HG03196 (cell line): ENCODE data around the gene SHE.
"Not testable (repeated sequence)": the region's sequence is repeated elsewhere in the genome, so short reads cannot be mapped to it uniquely, and the experiment has no call there.

Experiments used
- ATAC-seq: cut with Tn5 transposase; IDR thresholded peaks from one replicate; pipeline ENCODE4 v1.9.1; 2021; ENCODE audit not compliant: unreplicated experiment

The SHE gene

GRCh38 chr1:154502066-154502743, at the start of gene SHE, which contains the start of gene TDRD10:
Gene SHE, minus strand, starts transcription at chr1:154502412. Its CDS starts 386 bp downstream, at chr1:154502026.
Gene TDRD10, plus strand, starts transcription at chr1:154502219. Its CDS starts 4,685 bp downstream, at chr1:154506904.
- no peak for ATAC-seq

DNA sequence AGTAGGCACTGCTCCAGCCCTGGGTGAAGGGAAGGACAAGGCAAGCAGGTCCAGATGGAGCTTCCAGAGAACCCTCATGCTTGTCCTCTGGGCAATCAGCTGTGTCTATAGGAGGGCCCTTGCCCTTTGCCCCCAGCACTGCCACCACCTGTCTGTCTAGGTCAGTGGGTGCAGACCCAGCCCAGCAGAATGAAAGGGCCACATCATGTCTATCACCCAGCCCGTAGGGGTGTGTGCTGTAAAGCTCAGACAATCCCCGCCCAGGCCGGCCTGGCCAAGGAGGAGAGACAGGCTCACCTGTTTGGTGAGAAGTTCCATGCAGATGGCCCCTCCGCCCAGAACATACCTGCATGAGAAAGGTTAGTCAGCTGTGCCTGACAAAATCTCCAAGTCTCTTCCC, 49.3 kb upstream of the SHE start:
- ATAC-seq: no peak

DNA sequence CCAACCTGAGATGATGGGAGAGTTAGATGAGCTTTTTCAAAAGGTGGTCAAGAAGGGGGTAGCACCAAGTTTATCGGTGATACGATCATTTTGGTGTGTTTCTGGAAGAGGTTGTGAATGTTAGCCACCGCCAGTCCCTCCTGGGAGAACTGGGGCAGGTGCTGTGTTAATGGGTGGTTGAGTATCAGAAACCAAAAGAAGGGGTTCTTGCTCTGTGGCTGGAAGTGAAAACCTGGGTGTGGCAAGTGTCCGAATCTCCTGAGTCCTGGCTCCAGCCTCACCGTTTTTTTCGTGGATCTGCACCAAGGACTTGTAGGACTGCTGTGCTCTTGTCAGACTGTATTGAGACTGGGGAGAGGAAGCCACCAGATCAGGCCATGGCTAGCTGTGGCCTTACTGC, 48.4 kb upstream of the SHE start:
- no peak for ATAC-seq

GRCh38 chr1:154550070-154550469, 47.9 kb upstream of the SHE start:
- no peak for ATAC-seq

- ATAC-seq: no peak
These were observed 47.1 kb upstream of the SHE start for GRCh38 chr1:154549202-154549770.

DNA sequence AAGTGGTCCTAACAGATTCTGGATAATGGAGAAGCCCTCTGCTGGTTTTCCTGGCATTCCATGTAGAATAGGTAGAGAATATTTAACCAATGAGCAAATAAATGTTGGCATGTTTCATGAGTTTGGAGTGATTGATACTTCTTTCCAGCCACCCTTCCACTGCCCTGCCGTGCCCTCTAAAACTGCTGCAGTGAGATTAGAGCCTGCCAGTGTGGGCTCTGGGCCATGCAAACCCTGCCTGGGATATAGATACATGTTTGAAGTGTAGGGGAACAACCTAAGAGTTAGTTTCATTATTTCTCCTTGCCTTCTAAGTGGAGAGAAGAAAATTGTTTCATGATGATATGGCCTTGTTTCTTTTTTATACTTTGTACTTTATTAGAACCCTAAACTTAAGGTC, 45.8 kb upstream of the SHE start:
- no peak for ATAC-seq

DNA sequence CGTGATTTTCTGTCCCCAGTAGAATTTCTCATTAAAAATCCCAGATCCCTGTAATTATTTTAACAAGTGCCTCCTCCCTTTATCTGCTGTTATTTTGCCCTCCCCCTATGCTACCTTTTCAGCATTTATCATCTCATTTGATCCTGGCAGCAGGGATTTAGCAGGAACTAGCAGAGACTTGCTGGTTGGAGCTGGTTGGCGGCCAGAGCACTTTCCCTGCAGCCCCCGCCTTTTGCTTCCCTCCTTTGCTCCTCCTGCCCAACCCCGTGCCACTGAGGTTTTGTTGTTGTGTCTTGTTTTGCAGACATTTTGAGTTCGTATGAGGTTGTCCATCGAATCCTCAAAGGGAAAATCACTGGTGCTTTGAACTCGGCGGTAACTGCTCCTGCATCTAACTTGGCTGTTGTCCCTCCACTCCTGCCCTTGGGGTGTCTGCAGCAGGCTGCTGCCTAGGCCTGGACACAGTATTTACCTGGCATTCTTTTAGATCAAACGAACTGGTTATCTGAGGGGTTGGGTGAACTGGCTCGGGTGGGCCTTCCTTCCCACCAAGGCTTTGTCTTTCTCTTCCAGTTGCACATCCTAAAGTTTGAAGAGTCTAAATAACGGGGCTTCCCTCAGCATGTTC, 45.0 kb upstream of the SHE start:
- ATAC-seq: no peak

DNA sequence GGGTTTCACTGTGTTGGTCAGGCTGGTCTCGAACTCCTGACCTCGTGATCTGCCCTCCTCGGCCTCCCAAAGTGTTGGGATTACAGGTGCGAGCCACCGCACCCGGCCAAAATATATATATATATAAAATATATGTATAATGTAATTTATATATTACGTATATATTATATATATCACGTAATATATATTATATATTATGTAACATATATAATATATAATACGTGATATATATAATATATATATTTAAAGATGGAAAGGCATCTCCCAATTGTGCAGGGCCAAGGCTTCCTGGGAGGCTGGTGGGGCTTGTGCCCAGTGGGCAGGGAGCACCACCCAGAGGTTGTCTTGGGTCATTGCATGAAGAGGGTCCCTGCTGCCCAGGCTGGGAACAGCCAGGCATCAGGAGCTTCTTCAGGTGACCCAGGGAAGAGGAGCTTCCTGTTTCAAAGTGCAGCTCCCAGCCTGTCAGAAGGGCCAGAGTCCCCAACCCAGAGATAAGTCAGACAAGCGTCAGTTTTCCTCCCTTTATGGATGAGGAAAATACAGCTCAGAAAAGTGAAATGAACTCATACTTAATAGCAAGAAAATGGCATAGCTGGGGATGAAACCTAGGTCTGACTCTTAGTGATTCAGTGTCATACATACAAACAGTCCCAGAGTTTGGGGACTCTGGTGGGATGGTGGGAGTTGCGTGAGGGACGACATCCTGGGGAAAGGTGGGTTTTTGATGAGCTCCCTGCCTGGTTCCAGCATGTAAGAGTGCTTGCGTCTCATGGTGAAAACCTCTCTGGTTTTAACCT, 44.3 kb upstream of the SHE start:
- ATAC-seq: no peak

GRCh38 chr1:154541231-154541630, 39.0 kb upstream of the SHE start:
- no peak for ATAC-seq

DNA sequence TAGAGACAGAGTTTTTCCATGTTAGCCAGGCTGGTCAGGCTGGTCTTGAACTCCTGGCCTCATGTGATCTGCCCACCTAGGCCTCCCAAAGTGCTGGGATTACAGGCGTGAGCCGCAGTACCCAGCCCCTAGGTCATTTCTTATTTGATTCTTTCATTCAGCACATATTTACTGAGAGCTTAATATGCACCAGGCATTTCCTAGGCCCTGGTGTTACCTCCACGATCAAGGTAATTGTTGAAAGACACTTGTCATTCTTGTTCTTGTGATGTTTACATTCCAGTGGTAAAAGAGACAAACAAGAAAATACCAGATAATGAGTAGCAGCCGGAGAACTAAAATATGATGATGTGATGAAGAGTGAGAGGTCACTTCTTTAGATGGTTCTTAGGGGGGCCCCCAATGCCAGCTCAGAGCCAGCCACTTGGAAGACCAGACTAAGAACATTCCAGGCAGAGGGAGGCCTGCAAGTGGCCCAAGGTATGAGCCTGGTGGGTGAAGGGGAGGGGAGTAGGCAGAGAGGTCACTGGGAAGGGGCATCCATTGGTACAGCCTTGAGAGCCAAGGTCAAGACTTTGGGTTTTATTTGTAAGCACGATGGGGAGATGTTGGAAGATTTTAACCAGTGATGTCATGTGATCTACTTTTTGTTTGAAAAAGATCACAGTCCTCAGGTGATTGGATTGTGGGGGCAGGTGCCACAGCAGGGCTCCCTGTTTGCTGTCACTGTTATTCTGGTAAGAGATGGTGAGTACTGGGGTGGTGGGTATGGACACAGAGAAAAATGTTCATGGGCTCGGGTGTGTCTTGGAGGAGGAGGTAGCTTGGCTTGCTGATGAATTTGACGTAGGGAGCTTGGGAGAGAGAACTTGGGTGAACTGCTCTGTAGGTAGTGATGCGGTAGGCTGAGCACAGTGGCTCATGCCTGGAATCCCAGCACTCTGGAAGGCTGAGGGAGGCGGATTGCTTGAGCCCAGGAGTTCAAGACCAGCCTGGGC, 37.6 kb upstream of the SHE start:
- ATAC-seq: no peak

DNA sequence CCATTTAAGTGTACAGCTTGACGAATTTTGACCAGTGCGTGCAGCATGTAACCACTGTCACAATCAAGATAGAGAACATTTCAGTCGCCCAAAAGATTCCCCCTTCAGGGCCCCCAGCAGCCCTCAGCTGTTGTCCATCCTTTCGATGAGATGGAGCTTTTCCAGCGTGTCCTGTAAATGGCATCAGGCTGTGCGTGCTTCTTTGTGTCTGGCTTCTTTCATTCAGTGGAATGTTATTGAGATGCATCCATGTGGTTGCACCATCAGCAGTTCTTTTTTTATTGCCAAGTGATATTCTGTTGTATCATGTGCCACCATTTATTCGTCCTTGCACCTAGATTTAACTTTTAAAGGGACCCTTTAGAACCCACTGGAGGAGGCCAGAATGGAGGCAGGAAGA, 34.4 kb upstream of the SHE start:
- ATAC-seq: no peak

DNA sequence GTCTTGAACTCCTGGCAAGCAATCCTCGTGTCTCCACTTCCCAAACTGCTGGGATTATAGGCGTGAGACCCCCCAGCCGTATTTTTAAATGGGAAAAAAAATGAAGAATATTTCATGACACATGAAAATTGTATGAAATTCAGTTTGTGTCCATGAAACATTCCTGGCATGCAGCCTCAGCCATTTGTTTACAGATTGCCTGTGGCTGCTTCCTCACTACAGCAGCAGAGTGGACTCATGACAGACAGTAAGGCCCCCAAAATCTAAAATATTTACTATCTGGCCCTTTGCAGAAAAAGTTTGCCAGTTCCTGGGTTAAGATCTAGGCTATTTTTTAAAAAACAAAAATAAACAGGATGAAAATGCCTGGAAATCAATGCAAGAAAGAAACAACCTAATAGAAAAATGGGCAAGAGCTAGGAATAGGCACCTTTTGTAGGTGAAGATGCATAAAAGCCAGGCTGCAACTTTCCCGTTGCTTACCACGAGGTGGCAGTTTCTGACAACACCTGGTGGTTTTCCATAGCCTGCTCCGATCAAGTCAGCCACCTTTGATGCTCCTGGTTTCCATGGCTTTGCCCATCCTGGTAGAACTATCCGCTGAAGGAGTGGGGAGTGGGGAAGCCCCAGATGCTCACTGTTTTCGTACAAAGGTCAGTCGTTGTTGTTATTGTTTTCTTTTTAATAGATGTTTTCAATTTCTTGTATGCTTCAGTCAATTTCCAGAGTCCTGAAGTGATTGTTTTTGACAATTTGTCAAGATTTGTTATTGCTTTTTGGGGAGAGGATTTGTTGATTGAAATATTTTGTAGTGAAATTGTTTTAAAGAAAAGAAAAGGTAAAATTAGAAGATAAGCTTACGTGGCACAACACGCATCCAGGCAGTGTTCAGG, 32.0 kb upstream of the SHE start:
- ATAC-seq: no peak

DNA sequence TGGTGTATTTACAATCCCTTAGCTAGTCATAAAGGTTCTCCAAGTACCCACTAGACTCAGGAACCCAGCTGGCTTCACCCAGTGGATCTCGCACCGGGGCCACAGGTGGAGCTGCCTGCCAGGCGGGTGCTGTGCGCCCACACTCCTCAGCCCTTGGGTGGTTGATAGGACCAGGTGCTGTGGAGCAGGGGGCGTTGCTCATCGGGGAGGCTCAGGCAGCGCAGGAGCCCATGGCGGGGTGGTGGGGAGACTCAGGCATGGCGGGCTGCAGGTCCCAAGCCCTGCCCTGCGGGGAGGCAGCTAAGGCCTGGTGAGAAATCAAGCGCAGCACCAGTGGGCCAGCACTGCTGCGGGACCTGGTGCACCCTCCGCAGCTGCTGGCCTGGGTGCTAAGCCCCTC, 29.7 kb upstream of the SHE start:
- ATAC-seq: not testable (repeated sequence)

DNA sequence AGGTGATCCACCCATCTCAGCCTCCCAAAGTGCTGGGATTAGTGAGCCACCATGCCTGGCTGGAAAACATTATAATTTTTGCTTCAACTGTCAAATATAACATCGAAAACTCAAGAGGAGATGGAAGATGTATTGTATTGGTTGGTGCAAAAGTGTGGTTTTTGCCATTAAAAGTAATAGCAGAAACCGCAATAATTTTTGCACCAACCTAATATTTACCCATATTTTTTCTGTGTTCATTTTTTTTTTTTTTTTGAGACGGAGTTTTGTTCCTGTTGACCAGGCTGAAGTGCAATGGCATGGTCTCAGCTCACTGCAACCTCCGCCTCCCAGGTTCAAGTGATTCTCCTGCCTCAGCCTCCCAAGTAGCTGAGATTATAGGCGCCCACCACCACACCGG, 27.1 kb upstream of the SHE start:
- ATAC-seq: no peak

DNA sequence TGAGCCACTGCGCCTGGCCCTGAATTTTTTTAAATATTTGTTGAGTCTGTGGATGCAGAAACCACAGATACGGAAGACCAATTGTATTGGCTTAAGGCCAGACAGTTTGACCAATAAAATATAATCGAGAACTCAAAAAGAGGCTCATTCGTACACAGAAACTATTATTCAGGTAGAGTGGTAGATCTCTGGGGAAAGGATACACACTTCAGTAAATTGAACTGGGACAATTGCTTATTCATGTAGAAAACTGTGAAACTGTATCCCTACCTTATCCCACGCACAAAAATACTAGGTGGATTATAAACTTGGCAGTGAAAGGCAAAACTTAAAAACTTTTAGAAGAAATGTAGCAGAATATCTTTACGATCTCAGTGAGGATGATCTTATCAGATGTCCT, 25.0 kb upstream of the SHE start:
- no peak for ATAC-seq

DNA sequence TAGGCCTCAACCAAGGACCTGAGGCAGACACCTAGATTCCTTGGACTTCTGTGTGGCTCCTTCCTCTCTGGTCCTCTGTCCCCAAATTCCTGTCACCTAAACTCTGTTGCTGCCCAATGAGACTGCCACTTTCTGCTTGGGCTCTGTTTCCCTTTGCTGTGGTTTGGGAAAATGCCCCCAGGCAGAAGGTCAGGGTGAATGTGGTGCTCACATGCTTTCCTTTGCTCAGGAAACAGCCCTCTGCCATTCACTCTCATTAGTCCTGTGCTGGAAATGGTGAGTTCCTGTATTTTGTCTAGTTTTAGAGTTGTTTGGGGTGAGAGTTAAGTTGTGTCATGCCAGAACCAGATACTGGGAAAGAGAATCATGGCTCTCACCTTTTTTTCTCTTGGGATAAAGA, 22.7 kb upstream of the SHE start:
- no peak for ATAC-seq

DNA sequence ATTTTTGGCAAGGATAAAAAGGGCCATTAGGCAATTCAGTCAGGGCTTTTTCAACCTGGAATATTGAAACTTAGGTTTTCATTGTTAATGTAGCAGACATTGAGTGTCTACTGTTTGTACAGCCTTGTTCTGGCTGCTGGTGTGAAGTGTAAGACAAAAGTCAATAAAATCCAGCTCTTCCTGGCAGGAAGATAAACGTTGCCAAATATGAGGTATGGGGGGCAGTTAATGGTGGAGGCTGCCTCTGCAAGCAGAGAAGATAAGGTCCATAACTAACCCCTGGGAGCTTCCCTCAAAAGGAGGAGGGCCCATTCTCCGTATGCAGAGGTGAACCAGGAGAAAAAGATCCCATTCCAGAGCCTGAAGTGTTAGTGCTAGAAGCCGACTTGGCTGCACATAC, 19.5 kb upstream of the SHE start:
- ATAC-seq: no peak

DNA sequence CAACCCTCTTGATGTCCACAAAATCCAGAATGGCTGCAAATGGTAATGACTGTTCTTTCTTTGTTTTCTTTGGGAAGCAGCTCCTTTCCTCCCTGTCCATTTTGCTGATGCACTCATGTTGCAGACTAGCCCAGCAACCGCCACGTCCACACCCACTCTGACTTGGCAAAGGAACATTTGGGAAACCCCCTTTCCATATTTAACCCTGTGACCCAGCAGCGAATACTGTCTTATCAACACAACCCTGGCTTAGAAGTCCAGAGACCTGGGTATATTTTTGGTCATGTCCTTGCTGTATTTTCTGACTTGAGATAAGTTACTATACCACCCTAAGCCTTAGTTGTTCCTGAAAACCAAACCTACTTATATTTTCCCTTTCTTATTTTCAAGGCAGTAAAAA, 18.1 kb upstream of the SHE start:
- ATAC-seq: no peak

DNA sequence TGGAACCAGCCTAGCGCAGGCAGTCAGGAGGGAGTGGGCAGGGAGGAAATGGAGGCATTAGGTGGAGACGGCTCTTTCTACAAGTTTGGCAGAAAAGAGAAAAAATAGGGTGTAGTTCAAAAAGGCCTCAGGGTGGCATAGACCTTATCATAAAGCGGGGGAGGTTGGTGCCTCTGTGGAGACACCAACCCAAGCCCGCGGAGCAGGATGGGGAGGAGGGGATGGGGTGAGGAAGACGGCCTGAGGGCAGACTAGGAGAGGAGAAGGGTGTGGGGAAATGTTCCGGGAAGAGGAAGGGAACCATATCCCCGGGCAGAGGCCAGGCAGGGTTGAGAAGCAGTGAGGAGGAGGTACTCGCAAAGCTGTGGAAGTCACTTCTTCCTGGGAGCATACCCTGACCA, 17.4 kb upstream of the SHE start:
- no peak for ATAC-seq

DNA sequence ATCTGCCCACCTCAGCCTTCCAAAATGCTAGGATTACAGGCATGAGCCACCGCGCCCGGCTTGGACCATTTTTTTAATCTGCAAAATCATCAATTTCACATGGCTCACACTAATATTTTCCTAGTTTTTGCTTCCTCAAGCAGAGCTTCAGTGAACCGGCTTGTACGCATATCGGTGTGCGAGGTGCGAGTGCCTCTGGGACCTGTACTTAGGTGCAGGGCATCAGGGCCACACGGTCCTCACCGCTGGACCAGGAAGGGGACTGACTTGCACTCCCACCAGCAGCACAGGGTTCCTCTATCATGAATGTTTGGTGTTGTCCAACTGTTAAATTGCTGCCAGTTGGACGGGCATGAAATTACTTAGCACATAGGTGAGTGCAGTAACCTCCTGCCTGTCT, 15.4 kb upstream of the SHE start:
- no peak for ATAC-seq
